H54 (cell line): ENCODE data around the gene LYPLA2.
"Not testable (repeated sequence)": the region's sequence is repeated elsewhere in the genome, so short reads cannot be mapped to it uniquely, and the experiment has no call there.

Source experiments
- DNase-seq: peaks from one replicate; pipeline ENCODE4 v3.0.0; 2011; ENCODE audit warnings: low spot score, mixed read lengths; ENCODE audit not compliant: insufficient read length
- FAIRE-seq: peaks from 3 replicates; lab custom pipeline; 2011; peaks lifted over from hg19 to GRCh38; lab: Jason Lieb, UNC
- POLR2A ChIP-seq: IDR thresholded peaks from 2 replicates; pipeline ENCODE4 v1.6.1; 2011; ENCODE audit warnings: low read depth, mild to moderate bottlenecking, low read length

LYPLA2 gene

GRCh38 chr1:23793018-23793781 lies 2.3 kb downstream of the LYPLA2 start:
- no peak for TF ChIP-seq POLR2A
- no peak for DNase-seq
- FAIRE-seq = no peak

GRCh38 chr1:23793861-23794731 lies 3.2 kb downstream of the LYPLA2 start:
- FAIRE-seq (no peak), DNase-seq (no peak)
- no peak for TF ChIP-seq POLR2A

GRCh38 chr1:23794732-23795182 lies 3.8 kb downstream of the LYPLA2 start:
- DNase-seq, FAIRE-seq: not testable (repeated sequence)

GRCh38 chr1:23795676-23796465 lies 4.9 kb downstream of the LYPLA2 start:
- FAIRE-seq (no peak), DNase-seq (no peak)
- no peak for TF ChIP-seq POLR2A

GRCh38 chr1:23796466-23797271 lies 5.7 kb downstream of the LYPLA2 start:
- TF ChIP-seq POLR2A = no peak
- FAIRE-seq (no peak), DNase-seq (no peak)

GRCh38 chr1:23797478-23798448 lies 6.8 kb downstream of the LYPLA2 start:
- TF ChIP-seq POLR2A = no peak
- no peak for FAIRE-seq

GRCh38 chr1:23798662-23799142 lies 7.8 kb downstream of the LYPLA2 start:
- DNase-seq = no peak
- TF ChIP-seq POLR2A = no peak
- no peak for FAIRE-seq

More at GRCh38 chr1:23797478-23798448, 6.8 kb downstream of the LYPLA2 start:
- no peak for DNase-seq

GRCh38 chr1:23799255-23799569 lies 8.3 kb downstream of the LYPLA2 start:
- no peak for TF ChIP-seq POLR2A
- no peak for DNase-seq
- FAIRE-seq = no peak

GRCh38 chr1:23799570-23800399 lies 8.8 kb downstream of the LYPLA2 start:
- FAIRE-seq (peak; percentile 72), DNase-seq (peak; percentile 81)
- TF ChIP-seq POLR2A = peak; percentile 61

- FAIRE-seq = peak; percentile 11
- DNase-seq = peak; percentile 83
- TF ChIP-seq POLR2A = peak; percentile 59; the same call in 1 of the 2 replicates
Observed at GRCh38 chr1:23800400-23801337, 9.7 kb downstream of the LYPLA2 start, which contains the start of gene GALE. Gene GALE, minus strand, starts transcription at chr1:23800754. Its CDS starts 1,747 bp downstream, at chr1:23799007.
